Stomach (tissue), 4 donors: ENCODE data around the gene EXOSC6.

Source experiments
- EP300 ChIP-seq: sonication (generic); formaldehyde crosslinking; IDR thresholded peaks from one replicate; pipeline ENCODE4 v1.6.1; 2017; ENCODE audit warnings: antibody characterized with exemption
- POLR2A ChIP-seq, 4 donors: fragments of 450-650 bp; IDR thresholded peaks; one replicate each; pipeline ENCODE4 v1.6.1; 2016; ENCODE audit warnings: antibody characterized with exemption in 4 of 4, control low read depth in 2 of 4, mild to moderate bottlenecking in 1 of 4, moderate library complexity in 1 of 4
- POLR2AphosphoS5 ChIP-seq, 3 donors: sonication (generic); formaldehyde crosslinking; IDR thresholded peaks; one replicate each; pipeline ENCODE4 v1.6.1; 2016; ENCODE audit warnings: antibody characterized with exemption in 3 of 3
- TF ChIP-seq, protein P1 (sequence below), 7 experiments: fragments of 450-650 bp in 4 of 7; fragments of 200-600 bp in 3 of 7; sonication (generic) in 3 of 7; IDR thresholded peaks; one replicate each; pipeline ENCODE4 v1.5.1; 2016 to 2019; ENCODE audit warnings: antibody characterized with exemption in 7 of 7, control low read depth in 2 of 7, mild to moderate bottlenecking in 1 of 7

- TF ChIP-seq POLR2A (IDR thresholded peaks at IDR 0.05) (no peak), POLR2AphosphoS5 (IDR thresholded peaks at IDR 0.05) (no peak), EP300 (no peak)
- TF ChIP-seq, protein P1, sequence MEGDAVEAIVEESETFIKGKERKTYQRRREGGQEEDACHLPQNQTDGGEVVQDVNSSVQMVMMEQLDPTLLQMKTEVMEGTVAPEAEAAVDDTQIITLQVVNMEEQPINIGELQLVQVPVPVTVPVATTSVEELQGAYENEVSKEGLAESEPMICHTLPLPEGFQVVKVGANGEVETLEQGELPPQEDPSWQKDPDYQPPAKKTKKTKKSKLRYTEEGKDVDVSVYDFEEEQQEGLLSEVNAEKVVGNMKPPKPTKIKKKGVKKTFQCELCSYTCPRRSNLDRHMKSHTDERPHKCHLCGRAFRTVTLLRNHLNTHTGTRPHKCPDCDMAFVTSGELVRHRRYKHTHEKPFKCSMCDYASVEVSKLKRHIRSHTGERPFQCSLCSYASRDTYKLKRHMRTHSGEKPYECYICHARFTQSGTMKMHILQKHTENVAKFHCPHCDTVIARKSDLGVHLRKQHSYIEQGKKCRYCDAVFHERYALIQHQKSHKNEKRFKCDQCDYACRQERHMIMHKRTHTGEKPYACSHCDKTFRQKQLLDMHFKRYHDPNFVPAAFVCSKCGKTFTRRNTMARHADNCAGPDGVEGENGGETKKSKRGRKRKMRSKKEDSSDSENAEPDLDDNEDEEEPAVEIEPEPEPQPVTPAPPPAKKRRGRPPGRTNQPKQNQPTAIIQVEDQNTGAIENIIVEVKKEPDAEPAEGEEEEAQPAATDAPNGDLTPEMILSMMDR (IDR thresholded peaks at IDR 0.05): no peak
Measured at GRCh38 chr16:70250748-70251628, 752 bp downstream of the EXOSC6 start.
